ENCODE measurements around the gene C2orf69.
A peak's percentile ranks its signal among the peaks of the same experiment; 100 is the strongest.

C2orf69 gene, protein sequence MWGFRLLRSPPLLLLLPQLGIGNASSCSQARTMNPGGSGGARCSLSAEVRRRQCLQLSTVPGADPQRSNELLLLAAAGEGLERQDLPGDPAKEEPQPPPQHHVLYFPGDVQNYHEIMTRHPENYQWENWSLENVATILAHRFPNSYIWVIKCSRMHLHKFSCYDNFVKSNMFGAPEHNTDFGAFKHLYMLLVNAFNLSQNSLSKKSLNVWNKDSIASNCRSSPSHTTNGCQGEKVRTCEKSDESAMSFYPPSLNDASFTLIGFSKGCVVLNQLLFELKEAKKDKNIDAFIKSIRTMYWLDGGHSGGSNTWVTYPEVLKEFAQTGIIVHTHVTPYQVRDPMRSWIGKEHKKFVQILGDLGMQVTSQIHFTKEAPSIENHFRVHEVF

DNA sequence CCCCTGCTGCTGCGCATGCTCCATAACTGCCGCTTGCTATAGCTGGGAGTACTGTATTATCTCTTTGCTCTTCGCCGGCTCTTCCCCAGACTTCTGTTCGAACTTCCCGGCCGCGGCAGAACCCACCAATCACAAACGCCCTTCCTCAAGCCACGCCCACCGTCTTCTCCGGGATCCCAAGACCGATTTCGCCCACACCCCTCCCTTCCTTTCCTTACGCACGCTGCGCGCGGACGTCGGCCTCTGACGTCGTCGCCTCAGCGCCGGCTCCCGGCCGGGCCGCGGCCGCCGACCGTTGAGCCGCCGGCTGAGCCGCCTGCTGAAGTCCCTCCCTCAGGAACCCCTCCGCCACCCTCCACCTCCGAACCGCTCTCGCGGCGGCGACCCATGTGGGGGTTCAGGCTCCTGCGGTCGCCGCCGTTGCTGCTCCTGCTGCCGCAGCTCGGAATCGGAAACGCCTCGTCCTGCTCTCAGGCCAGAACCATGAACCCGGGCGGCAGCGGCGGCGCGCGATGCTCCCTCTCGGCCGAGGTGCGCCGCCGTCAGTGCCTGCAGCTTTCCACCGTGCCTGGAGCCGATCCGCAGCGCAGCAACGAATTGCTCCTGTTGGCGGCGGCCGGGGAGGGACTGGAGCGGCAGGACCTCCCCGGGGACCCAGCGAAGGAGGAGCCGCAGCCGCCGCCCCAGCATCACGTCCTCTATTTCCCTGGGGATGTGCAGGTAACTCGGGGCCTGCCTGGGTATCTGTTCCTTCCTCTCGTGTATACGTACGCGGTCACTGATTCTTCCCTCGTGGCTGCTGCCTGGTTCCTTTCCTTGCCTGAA is at the start of gene C2orf69:
Gene C2orf69 (plus strand): TSS at position 242 of the 825 bp plus-strand sequence. CDS start 146 bp downstream, at position 388.
- peaks cover 12% of the 10 kb centered on the region for H3K36me3 ChIP-seq (replicated peaks)
- no peaks in the 10 kb centered on the region for H3K27me3 ChIP-seq (ENCODE audit: low read depth)
- peaks cover 2% of the 10 kb centered on the region for H3K9me3 ChIP-seq
- DNase-seq (ENCODE audit: low spot score in 2 of 2), result peak; percentile 99 to 100
- peak within 1 kb of the TSS; percentile 97 for H3K4me3 ChIP-seq
- in situ Hi-C loops (cut with MboI; ENCODE audit: low sequenced_read_pairs), result no loop called here
- H3K4me1 ChIP-seq, result peaks cover 15% of the 10 kb centered on the region

DNA sequence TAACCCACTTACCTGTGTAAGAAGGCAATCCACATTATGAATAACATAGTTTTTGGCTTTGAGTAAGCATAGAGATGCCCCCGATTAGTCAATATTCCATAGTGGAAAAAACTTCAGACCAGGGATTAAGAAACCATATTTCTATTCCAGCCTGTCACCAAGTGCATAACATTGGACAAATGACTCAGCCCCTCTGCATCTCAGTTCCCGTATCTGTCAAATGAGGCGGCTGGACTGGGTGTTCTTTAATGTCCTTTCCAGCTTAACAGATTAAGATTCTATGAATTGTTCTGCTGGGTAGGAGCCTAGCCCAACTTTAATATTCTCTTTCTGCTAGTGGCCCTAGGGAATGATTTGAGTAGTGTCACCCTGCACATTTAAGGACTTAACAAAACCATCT is 48.3 kb upstream of the C2orf69 start:
- Histone ChIP-seq H3K4me1 (peaks cover 3% of the 10 kb centered on the region), H3K9me3 (no peaks in the 10 kb centered on the region), H3K36me3 (replicated peaks) (no peaks in the 10 kb centered on the region), H3K4me3 (no peak overlapping the region), H3K27me3 (ENCODE audit: low read depth) (no peaks in the 10 kb centered on the region)
- no peak for DNase-seq (ENCODE audit: low spot score in 2 of 2)
- in situ Hi-C loops (cut with MboI; ENCODE audit: low sequenced_read_pairs), result no loop called here

DNA sequence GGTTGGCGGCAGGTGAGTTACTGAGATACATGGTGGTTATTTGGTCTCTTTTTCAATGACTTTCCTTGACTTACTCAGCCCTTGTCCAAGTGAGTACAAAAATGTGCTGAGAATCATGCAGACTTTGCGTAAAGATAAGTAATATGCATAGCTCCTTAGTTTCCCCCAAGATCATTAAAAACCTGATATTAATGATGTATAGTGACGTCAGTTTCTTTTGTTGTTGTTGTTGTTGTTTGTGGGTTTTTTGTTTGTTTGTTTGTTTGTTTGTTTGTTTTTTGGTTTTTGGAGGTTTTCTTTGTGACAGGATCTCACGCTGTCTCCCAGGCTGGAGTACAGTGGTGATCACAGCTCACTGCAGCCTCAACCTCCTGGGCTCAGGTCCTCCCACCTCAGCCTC is 45.2 kb upstream of the C2orf69 start:
- H3K4me3 ChIP-seq, result no peak overlapping the region
- H3K27me3 ChIP-seq (ENCODE audit: low read depth), result no peaks in the 10 kb centered on the region
- H3K9me3 ChIP-seq, result no peaks in the 10 kb centered on the region
- peaks cover 28% of the 10 kb centered on the region for H3K4me1 ChIP-seq
- no peaks in the 10 kb centered on the region for H3K36me3 ChIP-seq (replicated peaks)
- in situ Hi-C loops (cut with MboI; ENCODE audit: low sequenced_read_pairs), result no loop called here
- DNase-seq (ENCODE audit: low spot score in 2 of 2), result no peak

DNA sequence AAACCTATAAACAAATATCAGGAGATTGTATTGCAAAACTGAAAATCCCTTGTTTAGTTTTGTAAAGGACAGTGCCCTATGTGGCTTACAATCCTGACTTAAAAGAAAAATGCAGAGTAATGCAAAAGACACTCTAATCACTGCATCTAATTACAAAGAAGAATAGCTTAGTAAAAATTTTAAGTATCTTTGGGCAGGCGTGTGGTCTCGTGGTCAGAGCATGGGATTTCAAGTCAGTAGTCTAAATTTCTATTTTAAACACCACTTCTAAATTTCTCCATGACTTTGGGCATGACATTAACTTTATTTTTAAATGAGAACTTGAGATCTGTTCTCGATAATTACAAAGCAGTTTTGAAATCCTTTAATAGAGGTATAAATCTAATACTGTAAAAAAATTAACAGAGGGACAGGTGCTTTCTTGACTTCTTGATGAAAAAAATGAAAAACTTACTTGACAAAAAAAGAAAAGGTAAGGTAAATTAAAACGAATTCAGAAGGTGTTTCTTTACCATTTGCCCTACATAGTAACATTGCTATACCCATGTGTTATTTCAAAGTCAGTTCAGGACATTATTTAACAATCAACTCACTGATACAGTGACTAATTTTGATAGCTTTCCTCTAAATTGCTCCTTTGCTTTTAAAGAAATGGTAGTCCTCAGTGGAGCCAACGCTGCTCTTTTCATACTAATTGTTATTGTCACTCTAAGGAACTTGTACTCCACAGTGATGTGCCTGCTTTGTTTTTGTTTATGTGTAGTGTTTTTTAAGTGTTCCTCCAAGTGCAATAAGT is 42.5 kb upstream of the C2orf69 start:
- Histone ChIP-seq H3K36me3 (replicated peaks) (no peaks in the 10 kb centered on the region), H3K4me3 (no peak overlapping the region), H3K27me3 (ENCODE audit: low read depth) (no peaks in the 10 kb centered on the region), H3K4me1 (peaks cover 28% of the 10 kb centered on the region), H3K9me3 (0 out of 2 replicates have a peak, but pooled peaks cover 3% of the 10 kb centered on the region)
- in situ Hi-C loops (cut with MboI; ENCODE audit: low sequenced_read_pairs), result no loop called here
- peak in 1 of 2 experiments; percentile 59 for DNase-seq (ENCODE audit: low spot score in 2 of 2)

- in situ Hi-C loops (cut with MboI; ENCODE audit: low sequenced_read_pairs), result no loop called here
- peak in 1 of 2 experiments; percentile 88 for DNase-seq (ENCODE audit: low spot score in 2 of 2)
- H3K9me3 ChIP-seq, result peaks cover 4% of the 10 kb centered on the region; the same call in 1 of the 2 replicates
- H3K27me3 ChIP-seq (ENCODE audit: low read depth), result no peaks in the 10 kb centered on the region
- no peaks in the 10 kb centered on the region for H3K36me3 ChIP-seq (replicated peaks)
- H3K4me1 ChIP-seq, result peaks cover 28% of the 10 kb centered on the region
- H3K4me3 ChIP-seq, result no peak overlapping the region
Measured at GRCh38 chr2:199869227-199869541, 41.9 kb upstream of the C2orf69 start.

DNA sequence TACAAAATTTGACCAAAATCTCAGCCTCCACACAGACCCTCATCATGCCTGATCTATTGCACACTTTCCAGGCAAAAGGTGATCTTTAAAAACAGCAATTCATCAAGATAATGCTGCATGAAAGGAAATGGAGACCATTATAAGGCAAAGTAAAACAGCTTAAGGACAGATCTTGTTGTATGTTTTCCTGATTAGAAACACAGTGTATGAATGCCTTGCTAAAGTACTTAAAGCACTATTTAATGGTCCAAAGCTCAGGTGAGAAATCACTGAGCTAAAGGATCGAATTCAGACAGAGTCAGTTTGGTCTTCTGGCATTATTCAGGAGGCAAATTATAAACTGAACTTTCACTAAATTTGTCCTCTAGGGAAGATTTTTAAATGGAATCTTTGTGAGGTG is 41.4 kb upstream of the C2orf69 start:
- peak in 1 of 2 experiments; percentile 48 for DNase-seq (ENCODE audit: low spot score in 2 of 2)
- in situ Hi-C loops (cut with MboI; ENCODE audit: low sequenced_read_pairs), result no loop called here
- Histone ChIP-seq H3K4me3 (no peak overlapping the region), H3K36me3 (replicated peaks) (no peaks in the 10 kb centered on the region), H3K4me1 (peaks cover 28% of the 10 kb centered on the region), H3K9me3 (peaks cover 6% of the 10 kb centered on the region; the same call in 1 of the 2 replicates), H3K27me3 (ENCODE audit: low read depth) (no peaks in the 10 kb centered on the region)

DNA sequence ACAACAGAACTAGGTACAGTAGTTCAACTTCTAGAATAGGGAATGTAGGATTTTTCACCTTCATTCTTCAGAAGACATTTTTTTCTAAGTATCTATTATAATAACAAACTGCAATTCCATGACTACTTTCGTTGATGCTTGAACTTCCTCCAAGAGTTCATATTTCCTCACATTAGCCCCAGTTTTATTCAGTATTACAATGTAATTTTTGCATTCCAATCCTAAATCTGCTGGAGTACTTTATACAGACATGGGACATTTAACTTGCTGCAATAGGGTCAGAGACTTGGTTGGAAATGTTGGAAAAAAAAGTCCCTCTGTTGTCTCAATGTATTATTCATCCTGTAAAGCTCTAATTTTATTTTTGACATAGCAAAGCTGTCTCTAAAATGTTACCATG is 40.5 kb upstream of the C2orf69 start:
- in situ Hi-C loops (cut with MboI; ENCODE audit: low sequenced_read_pairs), result no loop called here
- Histone ChIP-seq H3K27me3 (ENCODE audit: low read depth) (no peaks in the 10 kb centered on the region), H3K4me3 (no peak overlapping the region), H3K4me1 (peaks cover 36% of the 10 kb centered on the region), H3K9me3 (peaks cover 6% of the 10 kb centered on the region; the same call in 1 of the 2 replicates), H3K36me3 (replicated peaks) (no peaks in the 10 kb centered on the region)
- DNase-seq (ENCODE audit: low spot score in 2 of 2), result no peak

GRCh38 chr2:199874209-199874608 is 36.9 kb upstream of the C2orf69 start:
- Histone ChIP-seq H3K4me1 (peaks cover 28% of the 10 kb centered on the region), H3K27me3 (ENCODE audit: low read depth) (no peaks in the 10 kb centered on the region), H3K9me3 (peaks cover 6% of the 10 kb centered on the region; the same call in 1 of the 2 replicates), H3K36me3 (replicated peaks) (no peaks in the 10 kb centered on the region), H3K4me3 (no peak overlapping the region)
- DNase-seq (ENCODE audit: low spot score in 2 of 2), result no peak
- in situ Hi-C loops (cut with MboI; ENCODE audit: low sequenced_read_pairs), result no loop called here

DNA sequence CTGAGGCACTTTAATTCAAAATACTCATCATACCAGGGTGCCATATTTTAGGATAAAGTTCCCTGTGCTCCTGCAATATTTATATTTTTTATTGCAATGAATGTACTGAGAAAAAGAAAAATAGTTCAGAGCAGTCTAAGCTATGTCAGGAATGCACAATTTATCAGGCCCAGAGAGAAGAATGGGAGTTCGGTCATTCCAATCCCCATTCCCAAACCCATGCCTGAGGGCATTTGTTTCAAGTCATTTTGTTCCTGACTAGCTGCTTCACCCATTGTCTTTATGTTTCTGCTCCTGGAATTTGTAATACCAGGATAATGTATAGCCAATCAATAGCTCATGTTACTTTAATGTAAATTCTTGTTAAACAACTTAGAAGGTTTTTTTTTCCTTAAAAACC is 35.7 kb upstream of the C2orf69 start:
- in situ Hi-C loops (cut with MboI; ENCODE audit: low sequenced_read_pairs), result no loop called here
- Histone ChIP-seq H3K4me1 (peaks cover 20% of the 10 kb centered on the region), H3K27me3 (ENCODE audit: low read depth) (no peaks in the 10 kb centered on the region), H3K9me3 (peaks cover 6% of the 10 kb centered on the region; the same call in 1 of the 2 replicates), H3K4me3 (no peak overlapping the region), H3K36me3 (replicated peaks) (no peaks in the 10 kb centered on the region)
- peak; percentile 71 to 84 for DNase-seq (ENCODE audit: low spot score in 2 of 2)

DNA sequence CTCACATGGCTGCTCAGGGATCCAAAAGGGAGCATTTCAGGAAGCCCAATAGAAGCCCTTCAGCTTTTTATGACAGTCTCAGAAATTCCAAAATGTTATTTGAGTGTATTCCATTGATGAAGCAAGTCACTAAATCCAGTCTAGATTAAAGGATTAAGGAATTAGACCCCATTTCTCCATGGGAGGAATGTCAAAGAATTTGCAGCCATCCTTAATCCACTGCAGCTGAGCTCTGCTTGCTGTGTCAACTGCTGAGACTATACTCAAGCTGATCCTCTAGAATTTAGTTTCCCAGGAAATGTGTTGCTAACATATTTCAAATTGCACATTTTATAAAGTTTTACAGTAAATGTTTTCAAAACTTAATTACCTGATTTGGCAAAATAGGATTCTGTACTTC is 28.4 kb upstream of the C2orf69 start:
- in situ Hi-C loops (cut with MboI; ENCODE audit: low sequenced_read_pairs), result no loop called here
- no peaks in the 10 kb centered on the region for H3K9me3 ChIP-seq
- peak in 1 of 2 experiments; percentile 34 for DNase-seq (ENCODE audit: low spot score in 2 of 2)
- no peaks in the 10 kb centered on the region for H3K4me1 ChIP-seq
- no peak overlapping the region for H3K4me3 ChIP-seq
- H3K27me3 ChIP-seq (ENCODE audit: low read depth), result no peaks in the 10 kb centered on the region
- H3K36me3 ChIP-seq (replicated peaks), result no peaks in the 10 kb centered on the region

- in situ Hi-C loops (cut with MboI; ENCODE audit: low sequenced_read_pairs), result no loop called here
- no peak for DNase-seq (ENCODE audit: low spot score in 2 of 2)
- no peak overlapping the region for H3K4me3 ChIP-seq
- no peaks in the 10 kb centered on the region for H3K4me1 ChIP-seq
- no peaks in the 10 kb centered on the region for H3K36me3 ChIP-seq (replicated peaks)
- H3K27me3 ChIP-seq (ENCODE audit: low read depth), result no peaks in the 10 kb centered on the region
- no peaks in the 10 kb centered on the region for H3K9me3 ChIP-seq
Measured at GRCh38 chr2:199883474-199884212, 27.4 kb upstream of the C2orf69 start.

DNA sequence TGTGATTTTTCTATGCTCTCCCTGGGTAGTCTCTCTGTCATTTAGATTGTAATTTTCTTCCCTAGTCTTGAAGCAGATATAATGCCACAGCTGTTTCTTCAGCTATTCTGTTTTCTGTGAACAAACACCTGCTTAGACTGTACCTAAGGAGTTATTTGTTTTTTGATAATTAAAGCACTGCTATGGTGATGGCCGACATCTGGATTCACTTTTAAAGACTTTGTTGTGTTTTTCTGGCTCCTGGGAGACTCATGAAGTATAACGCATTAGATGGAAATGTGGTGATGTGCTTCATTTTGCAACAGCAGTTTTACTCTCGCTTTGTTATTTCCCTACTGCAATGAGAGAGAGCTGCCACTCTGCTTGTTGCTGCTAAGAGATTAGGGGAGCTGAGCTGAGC is 15.7 kb upstream of the C2orf69 start:
- Histone ChIP-seq H3K27me3 (ENCODE audit: low read depth) (no peaks in the 10 kb centered on the region), H3K9me3 (no peaks in the 10 kb centered on the region), H3K4me3 (no peak overlapping the region), H3K4me1 (no peaks in the 10 kb centered on the region), H3K36me3 (replicated peaks) (no peaks in the 10 kb centered on the region)
- DNase-seq (ENCODE audit: low spot score in 2 of 2), result no peak
- in situ Hi-C loops (cut with MboI; ENCODE audit: low sequenced_read_pairs), result no loop called here

GRCh38 chr2:199896617-199897016 is 14.5 kb upstream of the C2orf69 start:
- H3K27me3 ChIP-seq (ENCODE audit: low read depth), result no peaks in the 10 kb centered on the region
- no peaks in the 10 kb centered on the region for H3K9me3 ChIP-seq
- in situ Hi-C loops (cut with MboI; ENCODE audit: low sequenced_read_pairs), result no loop called here
- H3K4me1 ChIP-seq, result no peaks in the 10 kb centered on the region
- H3K4me3 ChIP-seq, result no peak overlapping the region
- no peaks in the 10 kb centered on the region for H3K36me3 ChIP-seq (replicated peaks)
- DNase-seq (ENCODE audit: low spot score in 2 of 2), result no peak

Data from HAP-1 (cell line).